ENCODE measurements around the gene DHRS4L2. TPM values are rescaled to one million over a fixed set of nuclear protein-coding genes. Genes with fewer than 3 reads are reported as not detected.

Gene DHRS4L2
- total RNA-seq, 1 donor from 2014 or later = 16.3 TPM

DNA sequence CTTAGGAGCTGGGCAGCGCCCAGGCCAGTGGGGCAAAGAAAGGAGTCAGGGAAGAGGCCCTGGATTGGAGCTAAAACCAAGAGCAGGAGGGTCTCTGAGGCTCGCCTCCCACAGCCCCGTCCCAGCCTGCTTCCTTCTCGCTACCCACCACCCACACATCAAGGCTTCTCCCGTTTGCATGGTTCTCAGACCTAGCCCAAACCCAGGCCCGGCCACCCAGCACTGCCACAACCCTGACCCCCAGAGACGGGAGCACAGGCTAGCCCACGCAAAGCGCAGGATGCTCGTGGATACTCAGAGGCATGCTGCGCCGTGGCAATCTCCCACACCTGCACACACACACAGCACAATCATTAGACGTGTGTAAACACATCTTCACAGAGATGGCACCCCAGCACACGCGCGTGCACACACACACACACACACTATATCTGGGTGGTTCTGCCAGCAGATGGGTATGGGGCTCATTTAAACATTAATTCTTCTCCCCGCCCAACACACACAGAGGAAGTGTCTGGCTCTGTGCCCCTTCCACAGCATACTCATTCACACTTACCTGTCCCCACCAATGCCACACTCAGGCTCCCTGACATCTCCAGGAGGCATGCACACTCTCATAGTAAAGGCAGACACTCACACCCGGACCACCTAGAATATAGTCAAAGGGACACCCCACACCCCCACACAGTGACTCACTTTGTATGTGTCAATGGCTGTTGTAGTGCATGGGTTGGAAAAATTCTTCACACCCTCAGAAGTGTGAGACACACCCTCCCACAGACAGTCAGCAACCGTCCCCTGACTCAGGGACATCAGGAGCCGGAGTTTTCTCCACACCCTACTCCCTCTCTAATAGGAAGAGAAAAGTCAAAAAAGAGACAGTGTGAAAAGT lies 64.2 kb downstream of the DHRS4L2 start:
- H3K4me1 ChIP-seq = peaks cover 14% of the 10 kb centered on the region
- intact Hi-C loops (cut with DNase I) = loop anchor here (10.0 kb wide), 1 partner anchor 52 kb away; no protein-coding TSS in a partner anchor
- no peaks in the 10 kb centered on the region for H3K36me3 ChIP-seq
- H3K27me3 ChIP-seq = no peaks in the 10 kb centered on the region
- TF ChIP-seq, protein P1, sequence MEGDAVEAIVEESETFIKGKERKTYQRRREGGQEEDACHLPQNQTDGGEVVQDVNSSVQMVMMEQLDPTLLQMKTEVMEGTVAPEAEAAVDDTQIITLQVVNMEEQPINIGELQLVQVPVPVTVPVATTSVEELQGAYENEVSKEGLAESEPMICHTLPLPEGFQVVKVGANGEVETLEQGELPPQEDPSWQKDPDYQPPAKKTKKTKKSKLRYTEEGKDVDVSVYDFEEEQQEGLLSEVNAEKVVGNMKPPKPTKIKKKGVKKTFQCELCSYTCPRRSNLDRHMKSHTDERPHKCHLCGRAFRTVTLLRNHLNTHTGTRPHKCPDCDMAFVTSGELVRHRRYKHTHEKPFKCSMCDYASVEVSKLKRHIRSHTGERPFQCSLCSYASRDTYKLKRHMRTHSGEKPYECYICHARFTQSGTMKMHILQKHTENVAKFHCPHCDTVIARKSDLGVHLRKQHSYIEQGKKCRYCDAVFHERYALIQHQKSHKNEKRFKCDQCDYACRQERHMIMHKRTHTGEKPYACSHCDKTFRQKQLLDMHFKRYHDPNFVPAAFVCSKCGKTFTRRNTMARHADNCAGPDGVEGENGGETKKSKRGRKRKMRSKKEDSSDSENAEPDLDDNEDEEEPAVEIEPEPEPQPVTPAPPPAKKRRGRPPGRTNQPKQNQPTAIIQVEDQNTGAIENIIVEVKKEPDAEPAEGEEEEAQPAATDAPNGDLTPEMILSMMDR (IDR thresholded peaks at IDR 0.05) = no peak
- H3K9me3 ChIP-seq = no peaks in the 10 kb centered on the region
- H3K4me3 ChIP-seq = peak overlapping the region; percentile 71
- H3K27ac ChIP-seq = no peak overlapping the region
- no peak for DNase-seq
- no peak for ATAC-seq

DNA sequence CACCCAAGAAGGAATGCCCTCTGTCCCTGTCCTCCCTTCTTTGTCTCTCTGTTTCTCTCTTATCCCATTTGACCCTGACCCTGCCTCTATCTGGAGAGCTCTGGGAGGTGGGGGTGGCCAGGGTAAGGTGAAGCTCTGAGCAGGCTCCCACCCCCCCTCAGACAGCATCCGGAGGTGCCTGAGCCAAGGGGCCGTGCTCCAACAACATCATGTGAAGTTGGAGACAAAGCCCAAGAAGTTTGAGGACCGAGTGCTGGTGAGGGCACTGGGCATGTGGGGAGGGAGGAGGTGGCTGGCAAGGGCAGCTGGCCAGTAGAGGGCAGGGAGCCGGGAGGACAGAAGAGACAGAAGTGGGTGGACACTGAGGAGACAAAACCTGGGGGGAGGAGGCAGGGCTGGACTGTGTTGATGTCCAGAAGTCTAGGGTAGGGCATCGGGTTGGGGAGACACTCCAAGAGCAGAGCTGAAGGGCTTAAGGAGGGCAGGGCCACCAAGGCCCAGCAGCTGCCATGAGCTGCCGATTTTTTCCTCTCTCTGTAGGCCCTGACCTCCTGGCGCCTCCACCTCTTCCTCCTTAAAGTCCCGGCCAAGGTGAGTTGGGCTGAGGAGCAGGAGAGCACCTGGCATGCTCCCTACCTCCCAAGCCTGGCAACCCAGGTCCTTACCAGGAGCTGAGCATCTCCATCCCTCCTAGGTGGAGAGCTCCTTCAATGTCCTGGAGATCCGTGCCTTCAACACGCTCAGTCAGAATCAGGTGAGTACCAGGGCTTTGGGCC lies 65.0 kb downstream of the DHRS4L2 start:
- DNase-seq (no peak), ATAC-seq (no peak)
- no peak overlapping the region for H3K4me3 ChIP-seq
- intact Hi-C loops (cut with DNase I) = loop anchor here (10.0 kb wide), 1 partner anchor 51 kb away; no protein-coding TSS in a partner anchor
- no peaks in the 10 kb centered on the region for H3K27me3 ChIP-seq
- no peaks in the 10 kb centered on the region for H3K9me3 ChIP-seq
- no peak overlapping the region for H3K27ac ChIP-seq
- H3K36me3 ChIP-seq = no peaks in the 10 kb centered on the region
- H3K4me1 ChIP-seq = peaks cover 14% of the 10 kb centered on the region
- TF ChIP-seq, protein P1 (IDR thresholded peaks at IDR 0.05) = no peak

DNA sequence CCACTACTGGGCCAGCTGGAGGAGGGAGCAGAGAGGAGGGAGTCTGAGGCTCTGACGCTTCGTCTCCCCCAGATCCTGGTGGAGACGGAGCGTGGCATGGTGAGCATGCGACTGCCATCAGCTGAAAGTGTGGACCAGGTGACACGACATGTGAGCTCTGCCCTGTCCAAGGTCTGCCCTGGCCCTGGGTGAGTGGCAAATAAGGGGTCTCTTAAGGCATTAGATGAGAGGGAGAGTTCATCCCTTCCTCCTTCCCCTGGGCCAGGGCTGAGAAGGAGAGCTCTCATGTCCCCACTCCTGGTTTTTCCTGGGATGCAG lies 65.6 kb downstream of the DHRS4L2 start:
- Histone ChIP-seq H3K27ac (no peak overlapping the region), H3K4me1 (peaks cover 14% of the 10 kb centered on the region), H3K36me3 (no peaks in the 10 kb centered on the region), H3K27me3 (no peaks in the 10 kb centered on the region), H3K9me3 (no peaks in the 10 kb centered on the region), H3K4me3 (no peak overlapping the region)
- TF ChIP-seq, protein P1 (IDR thresholded peaks at IDR 0.05) = no peak
- ATAC-seq = no peak
- DNase-seq = no peak
- intact Hi-C loops (cut with DNase I) = loop anchor here (10.0 kb wide), 1 partner anchor 51 kb away; no protein-coding TSS in a partner anchor

DNA sequence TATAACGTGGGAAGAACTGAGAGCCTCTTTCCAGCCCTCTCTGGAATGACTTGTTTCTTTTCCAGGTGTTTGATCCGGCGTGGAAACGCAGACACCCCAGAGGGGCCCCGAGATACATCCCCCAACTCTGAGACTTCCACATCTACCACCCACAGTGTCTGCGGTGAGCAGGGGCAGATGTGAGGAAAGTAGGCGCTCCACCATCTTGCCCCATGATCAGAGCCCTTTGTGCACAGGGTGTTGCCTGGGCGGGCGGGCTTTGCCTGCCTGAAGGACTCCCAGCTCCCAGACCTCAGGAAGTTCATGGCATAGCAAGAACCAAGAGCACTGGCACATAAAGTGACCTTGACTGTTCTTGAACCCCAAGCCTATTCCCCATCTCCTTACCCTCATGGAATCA lies 65.9 kb downstream of the DHRS4L2 start:
- Histone ChIP-seq H3K4me3 (no peak overlapping the region), H3K27me3 (no peaks in the 10 kb centered on the region), H3K27ac (no peak overlapping the region), H3K4me1 (peaks cover 14% of the 10 kb centered on the region), H3K36me3 (no peaks in the 10 kb centered on the region), H3K9me3 (no peaks in the 10 kb centered on the region)
- DNase-seq = no peak
- intact Hi-C loops (cut with DNase I) = loop anchor here (10.0 kb wide), 1 partner anchor 50 kb away; no protein-coding TSS in a partner anchor
- ATAC-seq = no peak
- TF ChIP-seq, protein P1 (IDR thresholded peaks at IDR 0.05) = no peak

Other genes with a start within 250 kb of the DHRS4L2 start
- gene DHRS4, start 35.2 kb upstream of the DHRS4L2 start, total RNA-seq = 25.8 TPM
- gene CARMIL3, start 63.1 kb downstream of the DHRS4L2 start, total RNA-seq = 0.96 TPM
- not detected for gene CPNE6, start 82.6 kb downstream of the DHRS4L2 start, total RNA-seq
- 39.9 TPM for gene PCK2, start 105.4 kb downstream of the DHRS4L2 start, total RNA-seq
- gene DCAF11, start 125.8 kb downstream of the DHRS4L2 start, total RNA-seq = 57.8 TPM
- 2.8 TPM for gene NRL, start 126.0 kb downstream of the DHRS4L2 start, total RNA-seq
- gene FITM1, start 141.7 kb downstream of the DHRS4L2 start, total RNA-seq = 1.1 TPM
- 171 TPM for gene PSME1, start 147.3 kb downstream of the DHRS4L2 start, total RNA-seq
- gene EMC9, start 152.7 kb downstream of the DHRS4L2 start, total RNA-seq = 10.5 TPM
- gene PSME2, start 157.7 kb downstream of the DHRS4L2 start, total RNA-seq = 138 TPM
- gene RNF31, start 158.6 kb downstream of the DHRS4L2 start, total RNA-seq = 52.3 TPM
- 123 TPM for gene IRF9, start 172.3 kb downstream of the DHRS4L2 start, total RNA-seq
- gene REC8, start 183.2 kb downstream of the DHRS4L2 start, total RNA-seq = 18.5 TPM
- 25.1 TPM for gene IPO4, start 199.9 kb downstream of the DHRS4L2 start, total RNA-seq
- gene TM9SF1, start 206.5 kb downstream of the DHRS4L2 start, total RNA-seq = 52.0 TPM
- gene TSSK4, start 216.8 kb downstream of the DHRS4L2 start, total RNA-seq = not detected
- 48.0 TPM for gene CHMP4A, start 224.6 kb downstream of the DHRS4L2 start, total RNA-seq
- gene MDP1, start 227.1 kb downstream of the DHRS4L2 start, total RNA-seq = 17.8 TPM
- 142 TPM for gene NEDD8, start 243.4 kb downstream of the DHRS4L2 start, total RNA-seq
- gene GMPR2, start 244.0 kb downstream of the DHRS4L2 start, total RNA-seq = 73.2 TPM

Data from upper lobe of right lung (tissue), 1 donor.